Prostate gland (tissue), 2 donors: ENCODE results near the gene IMMP2L. TPM values are rescaled to one million over a fixed set of nuclear protein-coding genes. Genes with fewer than 3 reads are reported as not detected.

Experiments used
- DNase-seq: peaks from one replicate; pipeline ENCODE4 v3.0.0-alpha.2; 2019; ENCODE audit warnings: low spot score
- H3K27ac ChIP-seq, 2 donors: fragments of 200-600 bp; sonication (generic); 2 replicates each; pipeline ENCODE4 v1.5.1; 2017 to 2019
- H3K27me3 ChIP-seq: fragments of 200-600 bp; sonication (generic); replicated peaks from 2 replicates; pipeline ENCODE4 v1.5.1; 2019; ENCODE audit not compliant: insufficient read depth
- H3K36me3 ChIP-seq, 2 donors: fragments of 200-600 bp; sonication (generic); 1 replicate in 1 of 2; 2 replicates in 1 of 2; pipeline versions ENCODE4 v1.5.1 to v1.8.1; 2017 to 2019
- H3K4me1 ChIP-seq: fragments of 200-600 bp; sonication (generic); replicated peaks from 2 replicates; pipeline ENCODE4 v1.5.1; 2019
- H3K4me3 ChIP-seq, 2 donors: fragments of 200-600 bp; sonication (generic); 2 replicates each; pipeline ENCODE4 v1.5.1; 2017 to 2019
- H3K9me3 ChIP-seq: fragments of 200-600 bp; sonication (generic); 2 replicates; pipeline ENCODE4 v1.5.1; 2017
- POLR2A ChIP-seq: fragments of 450-650 bp; IDR thresholded peaks from one replicate; pipeline ENCODE4 v1.6.1; 2016; ENCODE audit warnings: antibody characterized with exemption, mild to moderate bottlenecking
- POLR2AphosphoS5 ChIP-seq: sonication (generic); formaldehyde crosslinking; IDR thresholded peaks from one replicate; pipeline ENCODE4 v1.6.1; 2017; ENCODE audit warnings: antibody characterized with exemption
- WGBS: methylation state at CpG from one replicate; pipeline ENCODE4 v1.1.5; 2018; 5-methylcytosine and 5-hydroxymethylcytosine counted together
- intact Hi-C: fragments of 100-400 bp; cut with DNase I; formaldehyde crosslinking; loops from one replicate; pipeline ENCODE4 v1.14.2; 2022
- total RNA-seq, 2 donors: library from RNA; depleted of rRNA; stranded (reverse); fragments of >200 nt; gene quantifications; one replicate each; pipeline ENCODE4 v1.1.0, GENCODE V29; 2016
- TF ChIP-seq, protein P1 (sequence below), 4 experiments: fragments of 200-600 bp in 2 of 4; fragments of 450-650 bp in 2 of 4; sonication (generic) in 2 of 4; IDR thresholded peaks; 1 replicate in 3 of 4; 2 replicates in 1 of 4; pipeline ENCODE4 v1.5.1; 2016 to 2019; ENCODE audit warnings: antibody characterized with exemption in 4 of 4, mild to moderate bottlenecking in 2 of 4, moderate library complexity in 2 of 4

The IMMP2L gene
- total RNA-seq, 2 donors from 2014 or later, result 16.9 to 20.4 TPM

DNA sequence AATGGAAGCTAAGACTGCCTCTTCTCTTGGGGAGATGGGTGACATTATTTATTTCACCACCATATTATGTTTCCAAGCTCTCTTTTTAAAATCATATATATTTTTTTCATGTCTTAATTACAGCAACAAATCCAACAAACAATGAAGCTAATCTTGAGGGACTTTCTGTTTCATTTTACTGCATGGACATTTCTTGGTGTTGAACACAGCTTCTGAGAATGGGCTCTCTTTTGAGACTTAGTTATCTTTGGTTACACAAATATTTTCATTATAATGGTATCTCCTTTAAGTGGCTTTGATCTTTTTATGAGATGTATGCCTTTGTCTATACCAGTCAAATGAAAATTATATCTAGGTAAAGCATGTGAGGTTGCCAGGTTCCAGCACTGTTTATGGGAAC lies 681.3 kb downstream of the IMMP2L start:
- no peak for DNase-seq
- H3K36me3 ChIP-seq, result no peaks in the 10 kb centered on the region
- no peaks in the 10 kb centered on the region for H3K4me1 ChIP-seq
- H3K27me3 ChIP-seq, result no peaks in the 10 kb centered on the region
- H3K27ac ChIP-seq, result no peak overlapping the region
- no peak for TF ChIP-seq POLR2A
- TF ChIP-seq, protein P1, sequence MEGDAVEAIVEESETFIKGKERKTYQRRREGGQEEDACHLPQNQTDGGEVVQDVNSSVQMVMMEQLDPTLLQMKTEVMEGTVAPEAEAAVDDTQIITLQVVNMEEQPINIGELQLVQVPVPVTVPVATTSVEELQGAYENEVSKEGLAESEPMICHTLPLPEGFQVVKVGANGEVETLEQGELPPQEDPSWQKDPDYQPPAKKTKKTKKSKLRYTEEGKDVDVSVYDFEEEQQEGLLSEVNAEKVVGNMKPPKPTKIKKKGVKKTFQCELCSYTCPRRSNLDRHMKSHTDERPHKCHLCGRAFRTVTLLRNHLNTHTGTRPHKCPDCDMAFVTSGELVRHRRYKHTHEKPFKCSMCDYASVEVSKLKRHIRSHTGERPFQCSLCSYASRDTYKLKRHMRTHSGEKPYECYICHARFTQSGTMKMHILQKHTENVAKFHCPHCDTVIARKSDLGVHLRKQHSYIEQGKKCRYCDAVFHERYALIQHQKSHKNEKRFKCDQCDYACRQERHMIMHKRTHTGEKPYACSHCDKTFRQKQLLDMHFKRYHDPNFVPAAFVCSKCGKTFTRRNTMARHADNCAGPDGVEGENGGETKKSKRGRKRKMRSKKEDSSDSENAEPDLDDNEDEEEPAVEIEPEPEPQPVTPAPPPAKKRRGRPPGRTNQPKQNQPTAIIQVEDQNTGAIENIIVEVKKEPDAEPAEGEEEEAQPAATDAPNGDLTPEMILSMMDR (IDR thresholded peaks at IDR 0.05), result no peak
- TF ChIP-seq POLR2AphosphoS5, result no peak
- H3K9me3 ChIP-seq, result no peaks in the 10 kb centered on the region
- intact Hi-C loops, result no loop called here
- H3K4me3 ChIP-seq, result no peak overlapping the region

DNA sequence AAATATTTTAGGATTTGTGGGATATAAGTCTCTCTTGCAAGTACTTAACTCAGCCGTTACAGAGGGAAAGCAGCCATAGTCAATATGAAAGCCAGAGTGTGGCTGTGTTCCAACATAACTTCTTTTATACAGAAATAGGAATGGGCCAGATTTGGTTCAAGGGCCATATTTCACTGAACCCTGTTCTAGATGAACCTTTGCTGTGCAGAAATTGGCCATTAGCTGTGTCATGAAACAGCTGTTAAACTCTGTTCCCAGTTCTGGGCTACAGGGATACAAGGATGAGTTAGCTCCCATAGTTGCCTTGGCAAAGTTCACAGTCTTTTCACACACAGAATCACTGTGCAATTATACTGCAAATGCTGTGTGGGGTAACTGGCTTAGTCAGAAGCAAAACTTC lies 685.3 kb downstream of the IMMP2L start:
- Histone ChIP-seq H3K27me3 (no peaks in the 10 kb centered on the region), H3K4me3 (no peak overlapping the region), H3K9me3 (no peaks in the 10 kb centered on the region), H3K36me3 (no peaks in the 10 kb centered on the region), H3K4me1 (no peaks in the 10 kb centered on the region), H3K27ac (no peak overlapping the region)
- 33% methylated on average over 1 of the region's 1 CpG for WGBS
- TF ChIP-seq POLR2AphosphoS5, result no peak
- TF ChIP-seq, protein P1 (IDR thresholded peaks at IDR 0.05), result no peak
- TF ChIP-seq POLR2A, result no peak
- DNase-seq, result no peak
- intact Hi-C loops, result no loop called here

DNA sequence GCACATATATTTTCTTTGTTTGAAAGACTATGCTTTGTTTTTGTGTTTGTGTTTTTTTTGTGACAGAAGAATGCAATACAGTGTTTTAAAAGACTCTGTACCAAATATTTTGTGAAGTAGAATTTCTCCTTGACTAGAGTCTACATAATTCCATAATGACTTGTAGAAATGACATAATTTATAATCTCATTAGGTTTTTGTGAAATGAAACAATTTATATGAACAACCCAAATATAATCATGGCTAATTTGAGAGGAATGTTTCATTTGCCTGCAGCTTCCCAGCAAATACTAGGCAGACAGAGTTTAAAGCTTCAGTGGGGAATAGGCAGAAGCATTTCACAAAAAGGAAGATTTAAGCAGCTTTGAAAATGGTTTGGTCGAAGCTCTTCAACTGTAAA lies 686.9 kb downstream of the IMMP2L start:
- no peak for DNase-seq
- no peaks in the 10 kb centered on the region for H3K27me3 ChIP-seq
- TF ChIP-seq POLR2A (no peak), POLR2AphosphoS5 (no peak)
- TF ChIP-seq, protein P1 (IDR thresholded peaks at IDR 0.05), result no peak
- H3K4me3 ChIP-seq, result no peak overlapping the region
- intact Hi-C loops, result no loop called here
- no peaks in the 10 kb centered on the region for H3K36me3 ChIP-seq
- 95% methylated on average over 1 of the region's 1 CpG for WGBS
- no peaks in the 10 kb centered on the region for H3K9me3 ChIP-seq
- H3K4me1 ChIP-seq, result no peaks in the 10 kb centered on the region
- no peak overlapping the region for H3K27ac ChIP-seq

DNA sequence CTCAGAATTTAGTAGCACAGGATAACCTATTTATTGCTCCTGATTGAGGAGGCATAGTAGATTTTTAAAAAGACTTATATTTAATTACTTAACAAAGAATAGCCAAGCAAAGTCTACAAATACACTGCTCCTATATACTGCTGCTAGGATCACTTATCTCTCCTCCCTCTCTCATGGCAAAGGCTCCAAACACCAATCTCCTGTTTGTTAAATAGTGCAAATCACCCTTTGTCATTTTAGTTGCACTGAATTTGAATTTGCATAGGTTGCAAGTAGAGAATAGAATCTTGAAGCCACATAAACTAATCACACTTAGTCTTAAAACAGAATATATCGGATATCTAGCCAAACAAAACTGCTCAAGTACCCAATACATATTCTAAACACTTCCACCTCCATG lies 690.4 kb downstream of the IMMP2L start:
- no peak overlapping the region for H3K4me3 ChIP-seq
- H3K27me3 ChIP-seq, result no peaks in the 10 kb centered on the region
- H3K9me3 ChIP-seq, result no peaks in the 10 kb centered on the region
- TF ChIP-seq POLR2AphosphoS5 (no peak), POLR2A (no peak)
- TF ChIP-seq, protein P1 (IDR thresholded peaks at IDR 0.05), result no peak
- no peaks in the 10 kb centered on the region for H3K36me3 ChIP-seq
- H3K4me1 ChIP-seq, result no peaks in the 10 kb centered on the region
- WGBS, result 90% methylated on average over 1 of the region's 1 CpG
- intact Hi-C loops, result no loop called here
- DNase-seq, result no peak
- no peak overlapping the region for H3K27ac ChIP-seq

DNA sequence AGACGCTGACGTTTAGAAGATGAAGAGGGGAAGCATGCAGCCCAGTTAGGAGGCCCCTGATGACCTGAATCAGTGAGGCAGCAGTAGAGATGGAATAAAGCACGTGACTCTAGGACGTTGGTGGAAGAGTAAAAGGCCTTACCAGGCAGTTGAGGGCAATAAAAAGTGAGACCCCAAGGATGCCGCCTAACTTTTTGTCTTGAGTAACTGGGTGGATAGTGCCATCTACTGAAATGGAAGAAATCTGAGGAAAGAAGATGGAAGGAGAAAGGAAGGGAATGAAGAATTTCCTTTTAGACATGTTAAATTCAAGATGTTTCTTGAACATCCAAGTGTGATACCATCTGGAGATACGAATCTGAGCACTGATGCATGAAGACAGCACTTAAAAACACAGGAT lies 691.4 kb downstream of the IMMP2L start:
- Histone ChIP-seq H3K36me3 (no peaks in the 10 kb centered on the region), H3K4me1 (no peaks in the 10 kb centered on the region)
- TF ChIP-seq, protein P1 (IDR thresholded peaks at IDR 0.05), result no peak
- no peak for TF ChIP-seq POLR2A
- TF ChIP-seq POLR2AphosphoS5, result no peak

More for the DNA sequence above, 691.4 kb downstream of the IMMP2L start:
- Histone ChIP-seq H3K27me3 (no peaks in the 10 kb centered on the region), H3K9me3 (no peaks in the 10 kb centered on the region), H3K27ac (no peak overlapping the region), H3K4me3 (no peak overlapping the region)
- 82% methylated on average over 6 of the region's 6 CpGs for WGBS
- DNase-seq, result no peak
- intact Hi-C loops, result no loop called here
